C4-2B (cell line): ENCODE data around the gene DHX34.

Experiments
- CTCF ChIP-seq: fragments of 450-650 bp; conservative IDR thresholded peaks from 2 replicates; pipeline ENCODE4 v1.5.1; 2017; ENCODE audit warnings: mild to moderate bottlenecking
- ZFX ChIP-seq: fragments of 450-650 bp; IDR thresholded peaks from 2 replicates; pipeline ENCODE4 v1.6.1; 2017

GRCh38 chr19:47323872-47324271 is 25.2 kb upstream of the DHX34 start:
- no peak for TF ChIP-seq CTCF
- TF ChIP-seq ZFX = no peak
